GM19328 (cell line): ENCODE data around the gene MRFAP1L1.

Experiments used
- ATAC-seq: cut with Tn5 transposase; IDR thresholded peaks from one replicate; pipeline ENCODE4 v1.9.1; 2021; ENCODE audit warnings: mild to moderate bottlenecking, moderate library complexity; ENCODE audit not compliant: unreplicated experiment

Gene MRFAP1L1

DNA sequence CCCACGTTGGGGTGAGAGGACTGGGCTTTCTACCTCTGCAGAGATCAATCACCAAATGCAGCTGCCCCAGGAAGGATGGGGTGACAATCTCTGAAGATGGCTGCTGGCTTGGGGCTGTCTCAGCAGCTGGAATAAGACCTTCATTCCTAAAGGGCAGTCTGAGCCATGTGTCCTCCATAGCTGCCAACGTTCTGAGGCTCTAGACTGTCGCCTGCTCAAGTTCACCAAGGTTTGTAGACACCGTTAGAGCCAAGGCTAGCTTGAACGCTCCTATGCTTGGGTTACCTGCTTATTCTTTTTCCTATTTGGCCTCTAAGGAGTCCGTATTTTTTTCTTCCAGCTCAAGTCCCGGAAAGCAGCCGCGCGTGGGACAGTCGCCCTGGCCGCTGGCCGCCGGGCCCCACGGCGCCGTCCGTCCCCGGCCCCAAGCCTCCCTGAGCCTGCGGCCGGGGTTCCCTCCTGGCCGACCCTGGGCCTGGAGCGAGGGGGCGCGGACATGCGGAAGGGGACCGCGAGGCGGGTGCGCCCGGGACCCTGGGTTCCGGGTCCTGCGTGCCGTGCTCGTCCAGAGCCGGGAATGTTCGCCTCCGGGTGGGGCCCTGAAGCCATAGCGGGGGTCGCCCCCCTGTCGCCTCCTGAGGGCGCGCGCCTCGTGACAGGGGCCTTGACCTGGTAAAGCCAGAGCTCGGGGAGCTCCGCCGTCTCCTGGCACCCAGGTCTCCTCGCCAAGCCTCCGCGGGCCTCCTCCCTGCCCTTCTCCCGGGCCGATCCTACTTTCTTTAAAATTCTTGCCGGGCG is 45.9 kb downstream of the MRFAP1L1 start:
- no peak for ATAC-seq

DNA sequence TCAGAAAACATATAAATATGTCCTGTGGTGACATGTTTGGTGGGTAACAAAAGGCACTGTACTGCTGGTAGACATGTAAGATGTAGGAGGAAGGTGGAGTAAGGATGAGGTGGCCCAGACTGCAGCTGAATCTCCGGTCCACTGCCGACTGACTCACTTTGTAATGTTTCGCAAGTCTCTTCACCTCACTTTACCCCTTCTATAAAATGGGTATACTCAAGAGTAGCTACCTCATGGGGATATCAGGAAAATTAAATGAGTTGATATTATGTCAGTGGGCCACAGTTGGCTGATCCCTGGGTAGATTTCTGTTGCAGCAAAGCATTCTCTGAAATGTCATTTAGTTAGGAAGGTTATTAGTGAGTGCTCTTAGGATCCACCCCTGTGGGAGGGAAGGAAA is 47.1 kb downstream of the MRFAP1L1 start:
- no peak for ATAC-seq

DNA sequence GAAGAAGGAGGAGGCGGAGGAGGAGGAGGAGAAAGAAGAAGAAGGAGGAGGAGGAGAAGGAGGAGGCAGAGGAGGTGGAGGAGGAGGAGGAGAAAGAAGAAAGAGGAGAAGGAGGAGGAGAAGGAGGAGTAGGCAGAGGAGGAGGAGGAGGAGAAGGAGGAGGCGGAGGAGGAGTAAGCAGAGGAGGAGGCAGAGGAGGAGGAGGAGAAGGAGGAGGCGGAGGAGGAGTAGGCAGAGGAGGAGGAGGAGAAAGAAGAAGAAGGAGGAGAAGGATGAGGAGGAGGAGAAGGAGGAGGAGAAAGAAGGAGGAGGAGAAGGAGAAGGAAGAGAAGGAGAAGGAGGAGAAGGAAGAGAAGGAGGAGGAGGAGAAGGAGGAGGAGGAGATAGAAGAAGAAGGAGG is 49.2 kb downstream of the MRFAP1L1 start:
- no peak for ATAC-seq

DNA sequence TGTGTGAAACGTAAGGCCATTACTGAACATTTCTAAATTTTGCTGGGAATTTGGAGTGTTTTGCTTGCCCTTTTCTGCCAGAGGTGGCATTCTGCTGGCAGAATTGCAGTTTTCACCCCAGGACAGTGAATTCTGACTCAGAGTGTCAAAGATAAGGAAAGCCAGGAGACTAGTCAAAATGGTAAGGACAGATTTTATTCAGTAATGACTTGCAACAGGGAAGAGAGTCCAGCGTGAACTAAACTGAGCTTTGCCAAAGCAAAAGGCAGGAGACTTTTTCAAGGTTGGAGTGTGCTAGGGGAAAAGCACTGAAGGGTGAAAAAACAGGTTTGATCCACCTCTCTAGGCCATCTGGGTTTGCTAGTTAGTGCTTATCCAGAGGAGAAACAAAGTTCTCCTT is 49.8 kb downstream of the MRFAP1L1 start:
- ATAC-seq, result no peak

DNA sequence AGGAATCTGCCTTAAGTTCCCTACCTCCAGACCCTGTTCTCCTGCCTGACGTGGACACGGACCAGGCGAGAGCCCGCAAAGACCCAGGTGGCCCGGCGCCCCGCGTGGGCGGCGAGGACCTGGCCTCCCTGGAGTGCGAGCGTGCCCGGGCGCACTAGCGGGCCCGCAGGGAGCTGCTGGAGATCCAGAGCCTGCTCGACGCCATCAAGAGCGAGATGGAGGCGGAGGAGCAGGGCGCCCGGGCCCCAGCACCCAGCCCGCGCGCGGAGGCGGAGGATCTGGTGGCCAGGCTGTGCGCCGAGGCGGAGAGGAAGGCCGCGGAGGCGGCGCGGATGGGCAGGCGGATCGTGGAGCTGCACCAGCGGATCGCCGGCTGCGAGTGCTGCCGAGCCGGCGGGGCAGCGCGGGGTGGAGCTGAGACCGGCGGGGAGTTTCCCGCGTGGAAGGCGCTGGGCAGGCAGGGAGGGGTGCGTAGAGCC is 51.0 kb downstream of the MRFAP1L1 start:
- no peak for ATAC-seq

DNA sequence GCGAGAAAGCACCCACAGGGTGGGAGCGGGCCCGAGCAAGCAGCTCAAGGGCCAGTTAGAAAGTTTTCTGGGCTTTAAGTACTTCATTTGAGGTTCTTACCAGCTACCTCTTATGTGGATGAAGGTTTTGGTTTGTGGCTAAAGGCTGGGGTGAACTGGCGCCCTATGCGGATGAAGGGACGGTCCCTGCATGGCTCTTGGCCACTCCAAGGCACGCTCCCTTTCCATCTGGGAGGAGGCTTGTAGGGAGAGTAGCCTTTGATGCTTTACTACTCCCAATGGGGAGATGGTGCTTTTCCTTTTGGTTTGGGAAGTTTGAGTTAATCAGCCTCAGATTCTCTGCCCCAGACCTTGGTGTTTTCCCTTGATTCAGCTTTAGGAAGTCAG is 51.5 kb downstream of the MRFAP1L1 start:
- ATAC-seq, result no peak
